B cell (primary cell): ENCODE measurements around the gene SPOCK3. TPM values are rescaled to one million over a fixed set of nuclear protein-coding genes. Genes with fewer than 3 reads are reported as not detected.
"Not testable (repeated sequence)": the region's sequence is repeated elsewhere in the genome, so short reads cannot be mapped to it uniquely, and the experiment has no call there.

Source experiments
- ATAC-seq: fragments of 200-7000 bp; cut with Tn5 transposase; one replicate; pipeline ENCODE4 v1.10.0; 2021; ENCODE audit warnings: low read depth, mild to moderate bottlenecking, moderate number of reproducible peaks, moderate library complexity
- CTCF ChIA-PET: fragments of 350-600 bp; sonication (Branson Sonifier 250); formaldehyde crosslinking; loops from one replicate; lab custom pipeline; 2021; ENCODE audit warnings: antibody characterized with exemption, inconsistent platforms; lab: Charles Lee
- POLR2A ChIA-PET: fragments of 350-600 bp; sonication (Branson Sonifier 250); formaldehyde crosslinking; loops from one replicate; lab custom pipeline; 2021; ENCODE audit warnings: antibody characterized with exemption; lab: Charles Lee
- DNase-seq: peaks from one replicate; pipeline ENCODE4 v3.0.0; 2013
- H2AFZ ChIP-seq: 2 replicates; pipeline ENCODE4 v1.6.1; 2012; ENCODE audit warnings: mild to moderate bottlenecking, low read depth, low read length; ENCODE audit not compliant: insufficient read depth, poor library complexity, severe bottlenecking
- H3K27ac ChIP-seq, 2 donors: 1 replicate in 1 of 2; 2 replicates in 1 of 2; pipeline ENCODE4 v1.5.1; 2012 to 2013; ENCODE audit warnings: low read length in 2 of 2, mild to moderate bottlenecking in 2 of 2, moderate library complexity in 1 of 2
- H3K27me3 ChIP-seq, 4 experiments: fragments of 200-600 bp in 1 of 4; sonication (generic) in 1 of 4; replicated peaks in 1 of 4; 1 replicate in 2 of 4; 2 replicates in 2 of 4; pipeline versions ENCODE4 v1.6.1 to v1.7.0; 2013 to 2016; ENCODE audit warnings: low read length in 3 of 4, mild to moderate bottlenecking in 2 of 4, mixed read lengths in 1 of 4, moderate library complexity in 1 of 4; ENCODE audit not compliant: insufficient read depth in 4 of 4, control insufficient read depth in 3 of 4; ENCODE audit errors: control extremely low read depth in 1 of 4
- H3K36me3 ChIP-seq, 2 experiments: replicated peaks in 1 of 2; 1 replicate in 1 of 2; 2 replicates in 1 of 2; pipeline versions ENCODE4 v1.6.1 to v1.7.1; 2013; ENCODE audit warnings: low read length in 1 of 2; ENCODE audit not compliant: insufficient read depth in 2 of 2, control insufficient read depth in 1 of 2; ENCODE audit errors: control extremely low read depth in 1 of 2, extremely low read depth in 1 of 2
- H3K4me1 ChIP-seq, 2 donors: fragments of 200-600 bp in 1 of 2; sonication (generic) in 1 of 2; 1 replicate in 1 of 2; 2 replicates in 1 of 2; pipeline versions ENCODE4 v1.5.1 to v1.6.1; 2013 to 2017; ENCODE audit warnings: low read length in 2 of 2; ENCODE audit not compliant: control insufficient read depth in 2 of 2, insufficient read depth in 2 of 2
- H3K4me2 ChIP-seq: replicated peaks from 2 replicates; pipeline ENCODE3; 2012; ENCODE audit warnings: mild to moderate bottlenecking, low read depth, low read length; ENCODE audit not compliant: poor library complexity, severe bottlenecking
- H3K4me3 ChIP-seq, 5 experiments: fragments of 200-600 bp in 1 of 5; sonication (generic) in 1 of 5; 1 replicate in 3 of 5; 2 replicates in 2 of 5; pipeline versions ENCODE4 v1.5.1 to v1.7.0; 2011 to 2016; ENCODE audit warnings: low read length in 4 of 5, mild to moderate bottlenecking in 4 of 5, low read depth in 2 of 5, control low read depth in 1 of 5, moderate library complexity in 1 of 5; ENCODE audit not compliant: insufficient read depth in 1 of 5; ENCODE audit errors: control extremely low read depth in 1 of 5, extremely low read depth in 1 of 5
- H3K79me2 ChIP-seq: fragments of 200-600 bp; sonication (generic); one replicate; pipeline ENCODE4 v1.6.0; 2016; ENCODE audit warnings: low read length; ENCODE audit not compliant: control insufficient read depth, insufficient read depth
- H3K9ac ChIP-seq: fragments of 200-600 bp; sonication (generic); 2 replicates; pipeline ENCODE4 v1.6.1; 2017; ENCODE audit warnings: mild to moderate bottlenecking, low read length, moderate library complexity
- H3K9me3 ChIP-seq, 3 donors: one replicate each; pipeline versions ENCODE4 v1.6.1 to v1.7.1; 2013; ENCODE audit warnings: low read length in 2 of 3; ENCODE audit not compliant: control insufficient read depth in 2 of 3, insufficient read depth in 1 of 3; ENCODE audit errors: control extremely low read depth in 1 of 3
- H4K20me1 ChIP-seq: 2 replicates; pipeline ENCODE4 v1.6.0; 2012; ENCODE audit warnings: mild to moderate bottlenecking, low read length; ENCODE audit not compliant: insufficient read depth, control insufficient read depth, poor library complexity, severe bottlenecking
- H3K27ac Mint-ChIP-seq: one replicate; pipeline ENCODE4 v1.8.0; 2021; ENCODE audit warnings: mixed read lengths
- H3K27me3 Mint-ChIP-seq: one replicate; pipeline ENCODE4 v1.8.0; 2021; ENCODE audit warnings: mixed read lengths
- H3K4me1 Mint-ChIP-seq: one replicate; pipeline ENCODE4 v1.8.0; 2021; ENCODE audit warnings: mixed read lengths
- H3K4me3 Mint-ChIP-seq: one replicate; pipeline ENCODE4 v1.8.0; 2021; ENCODE audit warnings: mixed read lengths
- H3K9me3 Mint-ChIP-seq: one replicate; pipeline ENCODE4 v1.8.0; 2022; ENCODE audit warnings: mixed read lengths; ENCODE audit not compliant: insufficient read depth
- CTCF ChIP-seq: fragments of 200-600 bp; IDR thresholded peaks from one replicate; pipeline ENCODE4 v1.8.0; 2022; ENCODE audit warnings: antibody characterized with exemption, mild to moderate bottlenecking
- EZH2 ChIP-seq: IDR thresholded peaks from 2 replicates; pipeline ENCODE4 v1.6.1; 2012; ENCODE audit warnings: borderline replicate concordance, low read depth, mild to moderate bottlenecking, moderate library complexity, low read length; ENCODE audit not compliant: insufficient read depth, poor library complexity, severe bottlenecking
- WGBS: methylation state at CpG from one replicate; pipeline ENCODE4 v1.1.5; 2013; ENCODE audit warnings: missing lambda C conversion rate; ENCODE audit not compliant: insufficient coverage; 5-methylcytosine and 5-hydroxymethylcytosine counted together
- intact Hi-C: fragments of 100-400 bp; cut with micrococcal nuclease; formaldehyde crosslinking; loops from one replicate; pipeline ENCODE4 v1.10.0; 2022
- polyA plus RNA-seq: library from polyadenylated mRNA; depleted of rRNA; stranded (reverse); fragments of >200 nt; gene quantifications from 2 replicates; pipeline ENCODE4 v1.2.3, GENCODE V29; 2012
- total RNA-seq, 2 donors: library from RNA; stranded (reverse); fragments of 120-200 nt in 1 of 2; gene quantifications; 1 replicate in 1 of 2; 2 replicates in 1 of 2; pipeline versions ENCODE4 v1.2.3 to v1.2.4, GENCODE V29; 2013 to 2022

Gene SPOCK3
- total and polyA plus RNA-seq, 2 donors (not counting 1 experiment from before 2014, with no cell fraction given), result not detected

DNA sequence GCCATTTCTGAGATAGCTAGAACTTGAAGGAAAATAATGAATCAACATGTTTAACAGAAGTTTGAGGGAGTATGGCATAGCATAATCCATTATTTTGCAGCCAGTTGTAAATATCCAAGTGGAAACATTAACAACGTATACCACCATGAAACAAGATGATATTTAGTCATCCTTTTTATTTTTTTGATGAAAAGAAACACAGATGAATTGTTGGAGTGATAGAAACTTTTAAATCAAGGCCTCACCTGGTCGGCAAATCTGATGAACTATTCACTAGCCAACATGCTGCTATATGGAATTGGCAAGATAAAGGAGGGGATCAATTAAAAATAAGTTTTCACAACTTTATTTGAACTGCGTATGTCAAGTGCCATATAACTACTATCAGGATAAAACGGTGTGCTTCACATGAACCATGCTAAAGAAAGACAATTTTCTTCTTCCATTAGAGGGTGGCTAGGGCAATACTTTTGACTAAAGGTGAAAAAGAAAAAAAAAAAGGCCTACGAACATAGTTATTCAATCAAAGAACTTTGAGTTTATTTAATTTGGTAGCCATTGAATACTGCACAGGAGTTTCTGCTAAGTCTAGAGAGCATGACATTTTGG is 510.7 kb downstream of the SPOCK3 start:
- H3K27ac ChIP-seq, result no peak overlapping the region
- ChIA-PET POLR2A (no interaction called here), CTCF (no interaction called here)
- H3K79me2 ChIP-seq, result no peaks in the 10 kb centered on the region
- H3K9ac ChIP-seq, result no peak overlapping the region
- Mint-ChIP-seq H3K4me3 (no peak overlapping the region), H3K4me1 (no peaks in the 10 kb centered on the region), H3K27me3 (no peaks in the 10 kb centered on the region), H3K27ac (no peak overlapping the region), H3K9me3 (no peaks in the 10 kb centered on the region)
- intact Hi-C loops, result no loop called here
- peaks cover 0 to 1% (median 0%) of the 10 kb centered on the region in 3 donors for H3K9me3 ChIP-seq
- no peak overlapping the region for H2AFZ ChIP-seq
- no peak overlapping the region for H3K4me2 ChIP-seq
- DNase-seq (no peak), ATAC-seq (no peak)
- no peaks in the 10 kb centered on the region for H4K20me1 ChIP-seq
- no CpG with 5 or more reads among the region's 5 CpGs for WGBS
- H3K36me3 ChIP-seq, result no peaks in the 10 kb centered on the region
- no peak for TF ChIP-seq CTCF
- no peak for TF ChIP-seq EZH2
- H3K27me3 ChIP-seq, result no peaks in the 10 kb centered on the region
- H3K4me3 ChIP-seq, result no peak overlapping the region
- H3K4me1 ChIP-seq, result no peaks in the 10 kb centered on the region

- intact Hi-C loops, H3K9me3 Mint-ChIP-seq, H3K27me3 Mint-ChIP-seq, H3K9me3 ChIP-seq, H3K27ac Mint-ChIP-seq, CTCF ChIA-PET, H3K4me2 ChIP-seq, H2AFZ ChIP-seq, POLR2A ChIA-PET, ATAC-seq, H3K4me1 ChIP-seq, H3K4me3 Mint-ChIP-seq, H3K79me2 ChIP-seq, H3K27me3 ChIP-seq, H3K4me1 Mint-ChIP-seq, DNase-seq, H3K27ac ChIP-seq, H4K20me1 ChIP-seq, H3K36me3 ChIP-seq, H3K4me3 ChIP-seq, H3K9ac ChIP-seq: not testable (repeated sequence)
- WGBS, result 82% methylated on average over 10 of the region's 12 CpGs
These were observed 518.3 kb downstream of the SPOCK3 start for GRCh38 chr4:166715748-166716713.
